ENCODE results near the gene TMEM42.

TMEM42 gene

GRCh38 chr3:44907612-44908011, 45.9 kb downstream of the TMEM42 start:
- TF ChIP-seq CTCF (IDR thresholded peaks at IDR 0.05; ENCODE audit: low read depth, low read length, missing control alignments), result no peak
- H3K4me3 ChIP-seq (ENCODE audit: low read depth, low read length), result no peak overlapping the region
- no peak for DNase-seq (ENCODE audit: low read depth)

GRCh38 chr3:44909063-44909462, 47.4 kb downstream of the TMEM42 start:
- no peak for DNase-seq (ENCODE audit: low read depth)
- TF ChIP-seq CTCF (IDR thresholded peaks at IDR 0.05; ENCODE audit: low read depth, low read length, missing control alignments), result no peak

GRCh38 chr3:44910693-44911092, 49.0 kb downstream of the TMEM42 start:
- no peak for TF ChIP-seq CTCF (IDR thresholded peaks at IDR 0.05; ENCODE audit: low read depth, low read length, missing control alignments)
- no peak for DNase-seq (ENCODE audit: low read depth)
- no peak overlapping the region for H3K4me3 ChIP-seq (ENCODE audit: low read depth, low read length)

More at GRCh38 chr3:44909063-44909462, 47.4 kb downstream of the TMEM42 start:
- H3K4me3 ChIP-seq (ENCODE audit: low read depth, low read length), result no peak overlapping the region

DNA sequence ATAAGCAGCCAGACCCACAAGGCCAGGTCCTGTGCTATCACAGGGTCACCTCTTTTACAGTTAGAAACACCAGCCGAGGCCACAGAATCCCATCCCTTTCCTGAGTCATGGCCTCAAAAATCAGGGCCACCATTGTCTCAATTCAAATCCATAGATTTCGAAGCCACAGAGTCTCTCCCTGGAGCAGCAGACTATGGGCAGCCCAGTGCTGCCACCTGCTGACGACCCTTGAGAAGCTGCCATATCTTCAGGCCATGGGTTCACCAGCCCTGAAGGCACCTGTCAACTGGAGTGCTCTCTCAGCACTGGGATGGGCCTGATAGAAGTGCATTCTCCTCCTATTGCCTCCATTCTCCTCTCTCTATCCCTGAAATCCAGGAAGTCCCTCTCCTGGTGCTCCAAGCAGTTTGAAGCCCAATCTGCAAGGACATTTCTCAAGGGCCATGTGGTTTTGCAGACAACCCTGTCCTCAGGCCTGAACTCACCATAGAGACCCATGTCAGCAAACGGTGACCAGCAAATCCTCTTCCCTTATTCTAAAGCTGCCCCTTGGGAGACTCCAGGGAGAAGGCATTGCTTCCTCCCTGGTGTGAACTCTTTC, 52.3 kb downstream of the TMEM42 start:
- DNase-seq (ENCODE audit: low read depth), result no peak

DNA sequence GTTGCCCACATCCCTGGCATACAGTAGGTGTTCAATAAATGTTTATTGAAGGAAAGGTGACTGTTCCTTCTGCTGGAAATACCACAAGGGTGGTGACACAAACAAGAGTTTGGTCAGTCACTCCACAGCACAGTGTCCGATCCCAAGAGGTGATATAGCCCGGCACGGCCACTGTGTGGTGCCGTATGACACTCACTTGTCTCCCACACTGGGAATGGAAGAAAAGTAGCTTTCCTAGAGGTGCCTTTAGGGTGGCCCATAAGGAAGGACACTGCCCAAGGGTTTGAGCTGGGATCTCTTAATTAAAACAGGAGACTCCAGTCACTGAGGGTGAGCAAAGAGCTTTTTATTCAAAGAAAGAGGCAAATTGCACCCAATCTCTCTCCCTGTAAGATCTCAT, 53.2 kb downstream of the TMEM42 start:
- DNase-seq (ENCODE audit: low read depth), result no peak
- TF ChIP-seq CTCF (IDR thresholded peaks at IDR 0.05; ENCODE audit: low read depth, low read length, missing control alignments), result peak; percentile 49
- H3K4me3 ChIP-seq (ENCODE audit: low read depth, low read length), result no peak overlapping the region

More for the DNA sequence above, 52.3 kb downstream of the TMEM42 start:
- TF ChIP-seq CTCF (IDR thresholded peaks at IDR 0.05; ENCODE audit: low read depth, low read length, missing control alignments), result peak; percentile 90
- H3K4me3 ChIP-seq (ENCODE audit: low read depth, low read length), result no peak overlapping the region
